GM19397 (cell line): ENCODE measurements around the gene SLC47A2.

ENCODE experiments used
- ATAC-seq: cut with Tn5 transposase; IDR thresholded peaks from one replicate; pipeline ENCODE4 v1.9.1; 2021; ENCODE audit warnings: mild to moderate bottlenecking, moderate library complexity; ENCODE audit not compliant: unreplicated experiment

SLC47A2 gene

GRCh38 chr17:19747829-19748806 is 31.7 kb upstream of the SLC47A2 start, which contains the start of gene ALDH3A1:
Gene ALDH3A1, minus strand, starts transcription at chr17:19748298. Its CDS starts 3,169 bp downstream, at chr17:19745129.
- no peak for ATAC-seq

GRCh38 chr17:19747159-19747719 is 30.9 kb upstream of the SLC47A2 start:
- ATAC-seq: no peak

- ATAC-seq: no peak
Measured at GRCh38 chr17:19746517-19746916, 30.1 kb upstream of the SLC47A2 start.

- no peak for ATAC-seq
Measured at GRCh38 chr17:19744922-19745757, 28.8 kb upstream of the SLC47A2 start.

GRCh38 chr17:19744492-19744891 is 28.1 kb upstream of the SLC47A2 start:
- ATAC-seq: no peak

GRCh38 chr17:19743101-19744100 is 27.0 kb upstream of the SLC47A2 start:
- no peak for ATAC-seq

GRCh38 chr17:19742495-19742894 is 26.1 kb upstream of the SLC47A2 start:
- no peak for ATAC-seq

GRCh38 chr17:19741832-19742457 is 25.6 kb upstream of the SLC47A2 start:
- no peak for ATAC-seq

- ATAC-seq: no peak
Measured at GRCh38 chr17:19740933-19741332, 24.5 kb upstream of the SLC47A2 start.

GRCh38 chr17:19739241-19740201 is 23.1 kb upstream of the SLC47A2 start:
- ATAC-seq: no peak

GRCh38 chr17:19738757-19739156 is 22.4 kb upstream of the SLC47A2 start:
- ATAC-seq: no peak

GRCh38 chr17:19738073-19738449 is 21.7 kb upstream of the SLC47A2 start:
- no peak for ATAC-seq

GRCh38 chr17:19737305-19738072 is 21.1 kb upstream of the SLC47A2 start:
- ATAC-seq: no peak

- no peak for ATAC-seq
Measured at GRCh38 chr17:19736071-19736470, 19.7 kb upstream of the SLC47A2 start.

- ATAC-seq: no peak
Measured at GRCh38 chr17:19733953-19734526, 17.7 kb upstream of the SLC47A2 start.

- ATAC-seq: no peak
Measured at GRCh38 chr17:19731626-19732025, 15.2 kb upstream of the SLC47A2 start.

- no peak for ATAC-seq
Measured at GRCh38 chr17:19730843-19731242, 14.5 kb upstream of the SLC47A2 start.
